Stimulated activated naive CD8-positive, alpha-beta T cell treated with anti-CD3 and anti-CD28 coated beads, Interleukin-15, amount 100 ng/mL, for 72 hours (primary cell): ENCODE results near the gene GP1BB.
A peak's percentile ranks its signal among the peaks of the same experiment; 100 is the strongest.

Experiments
- ATAC-seq: fragments of 150-1000 bp; cut with Tn5 transposase; 2 replicates; pipeline ENCODE4 v1.10.0; 2021; ENCODE audit warnings: mild to moderate bottlenecking, moderate library complexity
- DNase-seq, 2 donors: peaks; one replicate each; pipeline ENCODE4 v3.0.0; 2021 to 2022
- H3K27ac Mint-ChIP-seq, 2 donors: one replicate each; pipeline ENCODE4 v1.8.0; 2022; ENCODE audit warnings: mild to moderate bottlenecking in 2 of 2, mixed read lengths in 2 of 2, moderate library complexity in 2 of 2
- H3K27me3 Mint-ChIP-seq: one replicate; pipeline ENCODE4 v1.8.0; 2022; ENCODE audit warnings: mixed read lengths
- H3K4me1 Mint-ChIP-seq: one replicate; pipeline ENCODE4 v1.8.0; 2022; ENCODE audit warnings: mild to moderate bottlenecking, mixed read lengths
- H3K4me3 Mint-ChIP-seq, 2 donors: one replicate each; pipeline ENCODE4 v1.8.0; 2022; ENCODE audit warnings: mild to moderate bottlenecking in 2 of 2, mixed read lengths in 2 of 2, moderate library complexity in 1 of 2
- H3K9me3 Mint-ChIP-seq, 2 donors: one replicate each; pipeline ENCODE4 v1.8.0; 2022; ENCODE audit warnings: mixed read lengths in 2 of 2

The GP1BB gene

DNA sequence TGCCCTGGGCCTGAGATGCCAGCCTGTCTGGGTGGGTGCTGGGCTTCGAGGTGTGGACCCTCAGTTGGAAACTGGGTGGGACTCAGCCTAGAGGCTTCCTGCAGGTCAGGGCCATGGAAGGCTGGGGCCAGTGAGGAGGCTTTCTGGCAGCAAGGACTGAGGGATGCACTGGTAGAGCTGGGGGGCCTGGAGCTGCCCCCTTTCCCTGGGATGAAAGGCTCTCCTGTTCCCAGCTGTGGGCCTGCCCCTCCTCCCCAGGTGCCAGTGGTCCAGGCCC lies 6.6 kb upstream of the GP1BB start:
- DNase-seq (no peak), ATAC-seq (no peak)
- no peak overlapping the region for H3K4me3 Mint-ChIP-seq
- H3K27ac Mint-ChIP-seq = no peak overlapping the region
- H3K27me3 Mint-ChIP-seq = peaks cover 65% of the 10 kb centered on the region
- peaks cover 30% of the 10 kb centered on the region for H3K4me1 Mint-ChIP-seq
- no peaks in the 10 kb centered on the region for H3K9me3 Mint-ChIP-seq

DNA sequence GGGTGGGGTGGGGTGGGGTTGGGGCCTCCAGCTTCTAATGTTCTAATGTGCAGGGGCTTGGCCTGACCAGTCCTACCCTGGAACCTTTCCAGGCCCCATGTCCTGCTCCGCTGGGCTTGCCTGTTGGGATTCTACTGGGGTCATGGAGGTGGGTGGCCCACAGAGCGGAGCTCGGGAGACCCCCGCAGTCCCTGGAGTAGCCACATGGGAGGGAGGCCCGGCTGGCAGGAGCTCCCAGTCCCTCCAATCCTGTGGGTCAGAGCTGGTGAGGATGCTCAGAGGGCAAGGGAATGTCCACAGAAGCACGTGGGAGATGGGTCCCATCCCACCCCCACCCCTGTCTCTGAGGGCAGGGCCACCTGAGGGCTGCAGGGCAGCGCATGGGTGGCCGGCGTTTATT lies 6.2 kb upstream of the GP1BB start:
- H3K9me3 Mint-ChIP-seq = no peaks in the 10 kb centered on the region
- H3K27me3 Mint-ChIP-seq = peaks cover 65% of the 10 kb centered on the region
- no peak for ATAC-seq
- H3K4me1 Mint-ChIP-seq = peaks cover 30% of the 10 kb centered on the region
- no peak for DNase-seq
- peak overlapping the region; percentile 41 to 71 for H3K4me3 Mint-ChIP-seq
- H3K27ac Mint-ChIP-seq = no peak overlapping the region

DNA sequence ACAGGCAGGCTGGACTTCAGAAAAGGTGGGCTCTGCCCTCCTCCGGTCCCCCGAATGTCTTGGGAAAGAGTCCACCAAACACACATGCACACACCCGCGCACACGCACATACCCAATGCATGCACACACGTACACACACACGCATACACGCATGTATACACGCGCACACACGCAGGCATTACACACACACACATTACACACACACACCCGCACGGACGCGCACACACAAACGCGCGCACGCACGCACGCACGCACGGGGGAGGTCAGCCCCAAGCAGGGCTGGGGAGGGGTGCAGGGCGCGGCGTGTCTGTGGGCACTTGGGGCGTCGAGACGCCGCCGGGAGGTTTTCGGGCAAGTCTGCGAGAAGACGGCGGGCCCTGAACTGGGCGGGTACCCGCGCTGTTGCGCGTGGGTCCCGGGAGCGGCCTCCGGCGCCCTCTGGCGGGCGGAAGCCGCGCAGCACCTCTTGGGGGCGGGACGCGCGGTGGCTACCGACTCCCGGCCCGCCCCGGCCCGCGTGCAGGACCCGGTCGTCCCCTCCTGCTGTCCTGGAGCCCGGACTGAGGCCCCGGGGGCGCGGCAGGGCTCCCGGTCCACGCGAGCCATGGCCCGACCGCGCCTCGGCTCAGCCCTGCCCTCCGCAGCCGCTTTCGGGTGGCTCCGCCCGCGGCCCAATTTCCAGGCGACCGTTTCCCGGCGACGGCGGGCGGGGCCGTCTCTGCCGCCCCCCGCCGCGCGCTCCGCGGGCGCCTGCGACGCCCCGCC lies 5.5 kb upstream of the GP1BB start:
- Mint-ChIP-seq H3K4me1 (peaks cover 36% of the 10 kb centered on the region), H3K27ac (no peak overlapping the region), H3K9me3 (no peaks in the 10 kb centered on the region), H3K4me3 (peak overlapping the region; percentile 71 to 75), H3K27me3 (peaks cover 71% of the 10 kb centered on the region)
- ATAC-seq = peak; percentile 81
- DNase-seq = peak; percentile 81 to 90

DNA sequence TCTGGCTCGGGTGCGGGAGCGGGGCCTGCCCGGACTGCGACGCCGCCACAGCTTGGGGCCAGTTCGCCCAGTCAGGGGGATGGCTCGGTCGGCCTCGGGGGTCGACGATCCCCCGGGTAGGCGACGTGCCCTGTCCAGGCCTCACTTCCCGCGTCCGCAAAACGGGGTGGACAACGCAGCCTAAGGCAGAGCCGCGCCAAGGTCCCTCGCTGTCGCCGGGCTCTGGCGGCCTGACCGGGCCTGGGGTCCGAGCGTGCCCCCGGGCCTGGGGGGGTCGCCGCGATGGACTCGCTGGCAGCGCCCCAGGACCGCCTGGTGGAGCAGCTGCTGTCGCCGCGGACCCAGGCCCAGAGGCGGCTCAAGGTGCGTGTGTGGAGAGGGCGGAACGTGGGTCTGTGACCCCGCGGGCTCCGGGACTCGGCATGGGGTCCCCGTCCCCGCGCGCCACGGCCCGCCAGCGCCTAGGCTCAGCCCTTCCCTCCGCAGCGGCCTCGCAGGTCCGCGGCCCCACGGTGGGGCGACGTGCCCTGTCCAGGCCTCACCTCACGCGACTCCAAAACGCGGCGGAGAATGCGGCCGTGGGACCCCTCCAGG lies 4.8 kb upstream of the GP1BB start:
- Mint-ChIP-seq H3K27me3 (peaks cover 71% of the 10 kb centered on the region), H3K4me3 (peak overlapping the region; percentile 51 to 75), H3K9me3 (no peaks in the 10 kb centered on the region), H3K4me1 (peaks cover 42% of the 10 kb centered on the region), H3K27ac (no peak overlapping the region)
- DNase-seq (no peak), ATAC-seq (no peak)

DNA sequence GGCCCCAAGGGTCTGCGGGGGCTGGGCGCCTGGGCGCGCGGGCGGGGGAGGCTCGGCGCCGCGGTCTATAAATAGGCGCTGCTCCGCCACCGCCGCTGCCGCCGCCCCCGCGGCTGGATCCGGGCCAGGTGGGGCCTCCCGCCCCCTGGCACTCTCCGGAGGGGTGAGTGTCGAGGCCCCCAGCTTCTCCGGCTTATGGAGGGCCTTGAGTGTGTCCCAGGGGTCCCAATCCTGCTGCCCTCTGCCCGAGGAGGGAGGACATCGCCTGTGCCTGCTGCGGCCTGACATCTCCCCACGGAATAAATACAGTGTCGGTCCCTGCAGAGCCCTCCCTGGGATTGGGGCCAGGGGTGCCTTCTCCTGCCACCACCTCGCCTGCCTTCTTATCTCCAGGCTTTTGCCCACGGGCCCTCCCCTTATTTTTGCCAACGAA lies 4.3 kb upstream of the GP1BB start:
- no peaks in the 10 kb centered on the region for H3K9me3 Mint-ChIP-seq
- peak overlapping the region; percentile 73 for H3K4me3 Mint-ChIP-seq
- H3K4me1 Mint-ChIP-seq = peaks cover 45% of the 10 kb centered on the region
- no peak for DNase-seq
- no peak overlapping the region for H3K27ac Mint-ChIP-seq
- H3K27me3 Mint-ChIP-seq = peaks cover 69% of the 10 kb centered on the region
- no peak for ATAC-seq

DNA sequence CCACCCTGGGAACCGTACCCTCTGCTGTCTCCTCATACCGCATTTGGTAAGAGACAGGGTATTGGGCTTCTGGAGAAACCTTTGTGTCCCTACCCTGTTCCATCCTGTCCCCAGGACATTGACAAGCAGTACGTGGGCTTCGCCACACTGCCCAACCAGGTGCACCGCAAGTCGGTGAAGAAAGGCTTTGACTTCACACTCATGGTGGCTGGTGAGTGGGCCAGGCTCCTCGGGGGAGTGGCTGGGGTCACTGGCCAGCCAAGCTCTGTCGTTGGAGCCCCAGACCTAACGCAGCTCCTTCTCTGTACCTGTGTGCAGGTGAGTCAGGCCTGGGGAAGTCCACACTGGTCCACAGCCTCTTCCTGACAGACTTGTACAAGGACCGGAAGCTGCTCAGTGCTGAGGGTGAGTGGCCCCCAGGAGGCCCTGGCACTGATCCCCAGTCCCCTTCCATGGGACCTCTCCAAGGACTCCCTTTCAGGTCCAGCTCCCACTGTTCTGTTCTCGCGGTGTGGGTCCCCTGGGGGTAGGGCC lies 3.8 kb upstream of the GP1BB start:
- DNase-seq (no peak), ATAC-seq (no peak)
- no peak overlapping the region for H3K27ac Mint-ChIP-seq
- H3K4me1 Mint-ChIP-seq = peaks cover 48% of the 10 kb centered on the region
- H3K4me3 Mint-ChIP-seq = peak overlapping the region; percentile 73
- peaks cover 73% of the 10 kb centered on the region for H3K27me3 Mint-ChIP-seq
- H3K9me3 Mint-ChIP-seq = no peaks in the 10 kb centered on the region

DNA sequence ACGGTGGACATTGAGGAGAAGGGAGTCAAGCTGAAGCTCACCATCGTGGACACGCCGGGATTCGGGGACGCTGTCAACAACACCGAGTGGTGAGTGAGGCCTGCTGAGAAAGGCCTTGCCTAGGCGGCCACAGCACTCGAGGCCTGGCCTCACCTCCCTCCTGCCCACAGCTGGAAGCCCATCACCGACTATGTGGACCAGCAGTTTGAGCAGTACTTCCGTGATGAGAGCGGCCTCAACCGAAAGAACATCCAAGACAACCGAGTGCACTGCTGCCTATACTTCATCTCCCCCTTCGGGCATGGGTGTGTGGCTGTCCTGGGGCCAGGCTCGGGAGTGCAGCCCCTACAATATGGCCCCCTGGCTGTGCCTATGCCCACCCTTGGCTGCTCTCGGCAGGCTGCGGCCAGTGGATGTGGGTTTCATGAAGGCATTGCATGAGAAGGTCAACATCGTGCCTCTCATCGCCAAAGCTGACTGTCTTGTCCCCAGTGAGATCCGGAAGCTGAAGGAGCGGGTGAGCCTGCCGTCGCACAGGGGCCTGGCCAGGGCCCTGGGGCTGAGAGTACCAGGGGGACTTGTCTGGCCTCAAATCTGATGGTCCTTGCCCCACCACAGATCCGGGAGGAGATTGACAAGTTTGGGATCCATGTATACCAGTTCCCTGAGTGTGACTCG lies 3.0 kb upstream of the GP1BB start:
- Mint-ChIP-seq H3K9me3 (no peaks in the 10 kb centered on the region), H3K4me3 (no peak overlapping the region), H3K4me1 (peaks cover 55% of the 10 kb centered on the region), H3K27ac (no peak overlapping the region), H3K27me3 (peaks cover 73% of the 10 kb centered on the region)
- DNase-seq (no peak), ATAC-seq (no peak)

DNA sequence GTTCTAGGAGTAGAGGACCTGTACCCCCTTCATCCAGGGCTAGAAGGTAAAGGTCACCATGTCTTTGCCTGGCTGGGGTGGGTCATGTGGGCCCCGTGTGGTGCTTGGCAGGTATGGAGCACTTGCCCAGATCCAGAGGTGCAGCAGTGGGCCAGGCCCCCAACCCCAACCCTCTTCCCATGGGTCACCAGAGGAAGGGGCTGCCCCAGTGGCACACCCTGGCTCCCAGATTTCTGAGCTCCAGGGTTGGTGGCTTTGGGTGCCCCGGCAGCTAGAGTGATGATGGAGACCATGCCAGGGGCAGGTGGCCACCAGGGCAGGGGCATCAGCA lies 2.4 kb upstream of the GP1BB start:
- Mint-ChIP-seq H3K27ac (no peak overlapping the region), H3K27me3 (peaks cover 72% of the 10 kb centered on the region), H3K4me3 (no peak overlapping the region), H3K9me3 (no peaks in the 10 kb centered on the region), H3K4me1 (peaks cover 56% of the 10 kb centered on the region)
- ATAC-seq (no peak), DNase-seq (no peak)

DNA sequence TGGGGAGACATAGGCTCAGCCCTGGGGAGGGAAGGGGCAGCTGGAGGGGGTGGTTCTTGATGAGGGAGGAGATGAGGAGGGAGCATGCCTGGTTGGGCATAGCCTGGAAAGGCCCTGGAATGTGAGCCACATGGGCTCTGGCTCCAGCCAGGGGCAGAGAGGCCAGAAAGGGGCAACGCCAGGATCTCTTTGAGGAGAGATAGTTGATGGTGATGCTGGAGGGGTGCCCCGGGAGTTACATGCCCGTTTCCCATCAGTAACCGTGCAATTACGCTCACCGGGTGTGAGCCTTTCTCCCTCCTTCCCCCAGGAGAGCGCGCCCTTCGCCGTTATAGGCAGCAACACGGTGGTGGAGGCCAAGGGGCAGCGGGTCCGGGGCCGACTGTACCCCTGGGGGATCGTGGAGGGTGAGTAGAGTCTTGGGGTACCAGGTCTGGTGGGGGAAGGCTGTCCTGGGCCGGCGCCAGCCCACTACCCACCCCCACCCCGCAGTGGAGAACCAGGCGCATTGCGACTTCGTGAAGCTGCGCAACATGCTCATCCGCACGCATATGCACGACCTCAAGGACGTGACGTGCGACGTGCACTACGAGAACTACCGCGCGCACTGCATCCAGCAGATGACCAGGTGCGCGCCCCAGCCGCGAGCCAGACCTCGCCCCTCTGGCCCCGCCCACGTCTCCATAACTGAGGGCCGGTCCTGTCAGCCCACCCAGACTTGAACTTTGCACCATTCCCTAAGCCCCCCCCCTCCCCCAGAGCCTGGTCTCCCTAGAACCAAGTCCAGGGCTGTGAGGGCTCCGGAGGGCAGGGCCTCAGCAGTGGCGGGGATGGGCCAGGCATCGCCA lies 1.8 kb upstream of the GP1BB start:
- H3K27ac Mint-ChIP-seq = no peak overlapping the region
- DNase-seq (no peak), ATAC-seq (no peak)
- H3K9me3 Mint-ChIP-seq = no peaks in the 10 kb centered on the region
- H3K27me3 Mint-ChIP-seq = peaks cover 66% of the 10 kb centered on the region
- no peak overlapping the region for H3K4me3 Mint-ChIP-seq
- peaks cover 56% of the 10 kb centered on the region for H3K4me1 Mint-ChIP-seq

DNA sequence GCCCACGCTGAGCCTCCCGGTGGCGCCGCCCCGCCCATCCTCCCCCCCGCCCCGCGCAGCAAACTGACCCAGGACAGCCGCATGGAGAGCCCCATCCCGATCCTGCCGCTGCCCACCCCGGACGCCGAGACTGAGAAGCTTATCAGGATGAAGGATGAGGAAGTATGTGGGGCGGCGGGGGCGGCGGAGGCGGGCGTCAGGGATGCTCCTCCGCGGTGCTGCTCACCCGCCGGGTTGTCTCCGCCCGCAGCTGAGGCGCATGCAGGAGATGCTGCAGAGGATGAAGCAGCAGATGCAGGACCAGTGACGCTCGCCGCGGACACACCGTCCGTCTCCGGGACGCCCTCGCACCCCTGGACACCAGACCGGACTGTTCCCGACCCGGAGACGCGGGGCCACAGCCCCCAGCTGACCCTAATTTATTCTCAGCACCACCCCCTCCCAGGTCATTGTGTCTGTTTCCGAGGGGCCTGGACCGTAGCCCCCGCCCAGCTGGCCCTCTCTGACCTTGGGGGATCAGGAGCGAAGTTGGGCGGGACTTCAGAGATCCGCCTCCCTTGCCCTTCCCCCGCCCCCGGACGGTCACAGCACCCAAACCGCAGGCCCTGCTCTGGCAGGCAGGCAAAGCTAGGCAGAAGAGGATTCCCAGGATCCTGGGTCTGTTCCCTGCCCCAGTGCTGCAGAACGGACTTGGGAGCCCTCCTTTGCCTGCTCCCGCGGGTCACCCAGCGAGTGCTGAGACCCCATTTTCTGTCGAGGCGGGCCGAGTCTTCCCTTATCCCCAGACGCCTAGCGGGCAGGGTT lies 959 bp upstream of the GP1BB start:
- Mint-ChIP-seq H3K27me3 (peaks cover 62% of the 10 kb centered on the region), H3K4me3 (no peak overlapping the region), H3K4me1 (peaks cover 54% of the 10 kb centered on the region), H3K9me3 (no peaks in the 10 kb centered on the region), H3K27ac (no peak overlapping the region)
- no peak for DNase-seq
- no peak for ATAC-seq

DNA sequence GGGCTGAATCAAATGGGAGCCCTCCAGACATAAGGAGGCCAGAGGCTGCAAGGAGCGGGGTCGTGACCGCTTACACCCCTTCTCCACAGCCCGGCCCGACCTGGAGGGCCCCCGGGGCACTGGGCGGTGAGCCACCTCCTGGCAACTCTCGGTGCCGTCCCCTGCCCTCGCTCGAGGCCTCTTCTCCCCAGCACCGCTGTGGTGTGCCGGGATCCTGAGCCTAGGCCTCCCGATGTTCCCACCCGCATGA lies 432 bp upstream of the GP1BB start:
- no peak for ATAC-seq
- Mint-ChIP-seq H3K27ac (no peak overlapping the region), H3K4me1 (peaks cover 49% of the 10 kb centered on the region), H3K4me3 (peak overlapping the region; percentile 68 to 83), H3K27me3 (peaks cover 62% of the 10 kb centered on the region), H3K9me3 (no peaks in the 10 kb centered on the region)
- no peak for DNase-seq

DNA sequence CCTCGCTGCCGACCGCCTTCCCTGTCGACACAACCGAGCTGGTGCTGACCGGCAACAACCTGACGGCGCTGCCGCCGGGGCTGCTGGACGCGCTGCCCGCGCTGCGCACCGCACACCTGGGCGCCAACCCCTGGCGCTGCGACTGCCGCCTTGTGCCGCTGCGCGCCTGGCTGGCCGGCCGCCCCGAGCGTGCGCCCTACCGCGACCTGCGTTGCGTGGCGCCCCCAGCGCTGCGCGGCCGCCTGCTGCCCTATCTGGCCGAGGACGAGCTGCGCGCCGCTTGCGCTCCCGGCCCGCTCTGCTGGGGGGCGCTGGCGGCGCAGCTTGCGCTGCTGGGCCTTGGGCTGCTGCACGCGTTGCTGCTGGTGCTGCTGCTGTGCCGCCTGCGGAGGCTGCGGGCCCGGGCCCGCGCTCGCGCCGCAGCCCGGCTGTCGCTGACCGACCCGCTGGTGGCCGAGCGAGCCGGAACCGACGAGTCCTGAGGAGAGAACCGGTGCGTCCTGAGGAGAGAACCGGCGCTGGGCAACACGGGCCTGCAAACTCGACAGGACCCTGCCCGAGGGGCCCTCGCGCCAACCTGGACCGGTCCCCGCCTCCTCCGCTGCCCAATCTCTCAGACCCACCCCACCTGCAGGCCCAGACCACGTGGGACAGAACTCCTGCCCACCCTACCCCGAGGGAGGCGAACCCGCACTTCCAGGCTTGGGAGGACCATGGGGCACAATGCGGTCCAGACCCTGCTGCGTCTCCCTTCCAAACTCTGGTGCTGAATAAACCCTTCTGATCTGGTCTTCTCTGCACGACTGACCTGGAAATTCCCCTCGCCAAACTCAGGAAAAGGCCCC lies 866 bp downstream of the GP1BB start:
- Mint-ChIP-seq H3K4me3 (peak overlapping the region; percentile 68 to 83), H3K9me3 (no peaks in the 10 kb centered on the region)
- peak; percentile 54 to 61 for DNase-seq

DNA sequence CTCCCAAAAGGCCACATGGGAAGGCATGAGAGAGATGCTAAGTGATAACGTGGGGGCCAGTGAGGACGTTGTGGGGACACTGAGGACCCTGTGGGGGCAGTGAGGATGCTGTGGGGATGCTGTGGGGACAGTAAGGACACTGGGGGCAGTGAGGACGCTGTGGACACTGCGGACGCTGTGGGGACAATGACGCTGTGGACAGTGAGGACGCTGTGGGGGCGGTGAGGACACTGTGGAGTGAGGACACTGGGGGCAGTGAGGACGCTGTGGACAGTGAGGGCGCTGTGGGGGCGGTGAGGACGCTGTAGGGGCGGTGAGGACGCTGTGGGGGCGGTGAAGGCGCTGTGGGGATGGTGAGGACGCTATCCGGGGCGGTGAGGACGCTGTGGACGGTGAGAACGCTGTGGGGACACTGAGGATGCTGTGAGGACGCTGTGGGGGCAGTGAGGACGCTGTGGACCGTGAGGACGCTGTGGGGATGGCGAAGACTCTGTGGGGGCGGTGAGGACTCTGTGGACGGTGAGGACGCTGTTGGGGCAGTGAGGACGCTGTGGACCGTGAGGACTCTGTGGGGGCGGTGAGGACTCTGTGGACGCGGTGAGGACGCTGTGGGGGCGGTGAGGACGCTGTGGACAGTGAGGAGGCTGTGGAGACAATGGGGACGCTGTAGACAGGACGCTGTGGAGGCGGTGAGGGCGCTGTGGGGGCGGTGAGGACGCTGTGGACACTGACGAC lies 1.8 kb downstream of the GP1BB start:
- Mint-ChIP-seq H3K9me3 (no peaks in the 10 kb centered on the region), H3K27me3 (peaks cover 51% of the 10 kb centered on the region), H3K4me1 (peaks cover 37% of the 10 kb centered on the region), H3K27ac (no peak overlapping the region), H3K4me3 (peak overlapping the region; percentile 41 to 64)
- ATAC-seq (no peak), DNase-seq (no peak)

More for the DNA sequence above, 866 bp downstream of the GP1BB start:
- Mint-ChIP-seq H3K27me3 (peaks cover 60% of the 10 kb centered on the region), H3K27ac (no peak overlapping the region), H3K4me1 (peaks cover 46% of the 10 kb centered on the region)
- ATAC-seq = peak; percentile 80
